Spleen (tissue), 11 donors: ENCODE results near the gene DLG3. TPM values are rescaled to one million over a fixed set of nuclear protein-coding genes. Genes with fewer than 3 reads are reported as not detected.
A peak's percentile ranks its signal among the peaks of the same experiment; 100 is the strongest.

Experiments
- DNase-seq: peaks from one replicate; pipeline ENCODE4 v3.0.0-alpha.2; 2020
- H3K27ac ChIP-seq, 8 donors: fragments of 200-600 bp; sonication (generic) in 7 of 8; 1 replicate in 4 of 8; 2 replicates in 4 of 8; pipeline versions ENCODE4 v1.5.0 to v1.8.0; 2016 to 2021; ENCODE audit warnings: inconsistent platforms in 4 of 8, mild to moderate bottlenecking in 4 of 8, moderate library complexity in 1 of 8
- H3K27me3 ChIP-seq, 7 donors: fragments of 200-600 bp; sonication (generic) in 6 of 7; replicated peaks in 1 of 7; 1 replicate in 4 of 7; 2 replicates in 3 of 7; pipeline versions ENCODE4 v1.5.0 to v1.8.0; 2016 to 2021; ENCODE audit warnings: inconsistent platforms in 3 of 7, mild to moderate bottlenecking in 1 of 7
- H3K36me3 ChIP-seq, 6 donors: fragments of 200-600 bp; sonication (generic) in 5 of 6; 1 replicate in 4 of 6; 2 replicates in 2 of 6; pipeline versions ENCODE4 v1.5.0 to v1.8.0; 2016 to 2021; ENCODE audit warnings: inconsistent platforms in 2 of 6
- H3K4me1 ChIP-seq, 6 donors: fragments of 200-600 bp; sonication (generic) in 5 of 6; 1 replicate in 3 of 6; 2 replicates in 3 of 6; pipeline versions ENCODE4 v1.5.0 to v1.8.0; 2016 to 2021; ENCODE audit warnings: inconsistent platforms in 3 of 6
- H3K4me3 ChIP-seq, 8 donors: fragments of 200-600 bp; sonication (generic) in 7 of 8; 1 replicate in 4 of 8; 2 replicates in 4 of 8; pipeline versions ENCODE4 v1.5.0 to v1.8.0; 2016 to 2021; ENCODE audit warnings: inconsistent platforms in 4 of 8, mild to moderate bottlenecking in 4 of 8, moderate library complexity in 2 of 8
- H3K9me3 ChIP-seq, 8 donors: fragments of 200-600 bp; sonication (generic) in 7 of 8; 1 replicate in 4 of 8; 2 replicates in 4 of 8; pipeline versions ENCODE4 v1.5.0 to v1.8.0; 2016 to 2021; ENCODE audit warnings: inconsistent platforms in 4 of 8
- POLR2A ChIP-seq, 3 donors: fragments of 450-650 bp; IDR thresholded peaks; one replicate each; pipeline ENCODE4 v1.5.1; 2017; ENCODE audit warnings: antibody characterized with exemption in 3 of 3, mild to moderate bottlenecking in 1 of 3
- POLR2AphosphoS5 ChIP-seq, 3 donors: sonication (generic); formaldehyde crosslinking; IDR thresholded peaks; one replicate each; pipeline ENCODE4 v1.5.1; 2017; ENCODE audit warnings: antibody characterized with exemption in 3 of 3
- WGBS, 5 donors: extraction: QIAGEN DNeasy Blood & Tissue Kit in 3 of 5; methylation state at CpG; one replicate each; pipeline versions ENCODE4 v1.1.5 to v1.1.7; 2013 to 2018; 5-methylcytosine and 5-hydroxymethylcytosine counted together
- intact Hi-C: fragments of 100-400 bp; cut with DNase I; formaldehyde crosslinking; loops from one replicate; pipeline ENCODE4 v1.15.0; 2023; ENCODE audit warnings: low total_unique reads
- polyA plus RNA-seq, 3 donors: library from polyadenylated mRNA; stranded (reverse); fragments of 200-250 nt; gene quantifications; one replicate each; pipeline ENCODE4 v1.2.1, GENCODE V29; 2013
- total RNA-seq, 7 donors: library from RNA; depleted of rRNA in 3 of 7; stranded (reverse); fragments of >200 nt in 3 of 7; fragmentation: NEBNext Ultra II Directional in 4 of 7; extraction: Animal tissue kit (Norgen Biotek cat#: 25700) in 4 of 7; gene quantifications; one replicate each; pipeline versions ENCODE4 v1.1.0 to v1.2.1, GENCODE V29; 2016 to 2021
- TF ChIP-seq, protein P1 (sequence below), 11 experiments: fragments of 200-600 bp in 7 of 11; fragments of 450-650 bp in 4 of 11; sonication (generic) in 4 of 11; IDR thresholded peaks in 8 of 11; conservative IDR thresholded peaks in 3 of 11; 1 replicate in 7 of 11; 2 replicates in 4 of 11; pipeline versions ENCODE4 v1.4.0 to v1.8.0; 2016 to 2021; ENCODE audit warnings: antibody characterized with exemption in 11 of 11, inconsistent platforms in 4 of 11, mild to moderate bottlenecking in 1 of 11
- donor health status: healthy with polysubstance abuse.
- donor health status: DM: no; HTN: no; CAD: no; lungs with moderate emphysema.
- donor health status: DM: no; HTN: no; CAD: no.
- donor health status: Bipolar disorder and iron deficiency.
- donor health status: healthy.
- donor health status: DM: no; HTN: no; CAD: no.
- donor health status: DM: yes; HTN: yes; CAD: no.

DLG3 gene
- total and polyA plus RNA-seq, 10 donors = 2.7 to 46.3 (median 35.5) TPM

DNA sequence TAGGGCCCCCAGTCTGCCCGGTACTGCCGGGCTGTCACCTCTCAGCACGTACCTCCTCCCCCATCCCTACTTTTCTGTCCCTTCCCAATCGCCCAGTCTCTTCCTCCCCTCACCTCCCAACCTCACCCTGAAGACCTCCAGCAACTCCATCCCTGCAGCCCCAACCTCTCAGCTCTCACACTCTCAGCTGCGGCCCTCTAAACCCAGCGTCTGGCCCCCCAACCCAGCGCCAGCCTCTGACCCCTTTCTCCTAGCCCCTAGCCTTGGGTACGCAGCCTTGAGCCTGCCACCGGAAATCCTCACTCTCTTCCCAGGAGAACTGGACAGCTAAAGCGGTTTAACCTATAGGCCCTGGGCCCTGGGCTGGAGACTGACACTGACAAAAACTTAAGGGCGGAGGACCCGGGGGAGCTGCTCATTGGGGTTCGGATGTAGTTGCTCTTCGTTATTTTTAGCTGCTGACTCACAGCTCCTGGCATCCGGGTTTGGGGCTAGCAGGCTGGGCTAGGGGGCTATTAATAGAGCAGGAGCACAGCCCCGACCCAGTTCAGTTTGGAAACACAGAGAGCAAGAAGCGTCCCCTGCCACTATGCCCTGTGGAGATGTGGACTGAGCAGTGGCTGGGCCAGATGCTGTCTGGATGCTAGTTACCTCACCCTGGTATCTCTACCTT lies 9.6 kb upstream of the DLG3 start:
- Histone ChIP-seq H3K4me1 (peaks cover 0 to 20% (median 9%) of the 10 kb centered on the region in 6 donors), H3K4me3 (peak overlapping the region in 7 of 8 donors; percentile 48 to 80 (median 53)), H3K27ac (peak overlapping the region in 6 of 8 donors; percentile 29 to 87 (median 78)), H3K36me3 (no peaks in the 10 kb centered on the region), H3K9me3 (no peaks in the 10 kb centered on the region), H3K27me3 (peaks cover 0 to 24% (median 0%) of the 10 kb centered on the region in 7 donors)
- DNase-seq = no peak
- TF ChIP-seq, protein P1, sequence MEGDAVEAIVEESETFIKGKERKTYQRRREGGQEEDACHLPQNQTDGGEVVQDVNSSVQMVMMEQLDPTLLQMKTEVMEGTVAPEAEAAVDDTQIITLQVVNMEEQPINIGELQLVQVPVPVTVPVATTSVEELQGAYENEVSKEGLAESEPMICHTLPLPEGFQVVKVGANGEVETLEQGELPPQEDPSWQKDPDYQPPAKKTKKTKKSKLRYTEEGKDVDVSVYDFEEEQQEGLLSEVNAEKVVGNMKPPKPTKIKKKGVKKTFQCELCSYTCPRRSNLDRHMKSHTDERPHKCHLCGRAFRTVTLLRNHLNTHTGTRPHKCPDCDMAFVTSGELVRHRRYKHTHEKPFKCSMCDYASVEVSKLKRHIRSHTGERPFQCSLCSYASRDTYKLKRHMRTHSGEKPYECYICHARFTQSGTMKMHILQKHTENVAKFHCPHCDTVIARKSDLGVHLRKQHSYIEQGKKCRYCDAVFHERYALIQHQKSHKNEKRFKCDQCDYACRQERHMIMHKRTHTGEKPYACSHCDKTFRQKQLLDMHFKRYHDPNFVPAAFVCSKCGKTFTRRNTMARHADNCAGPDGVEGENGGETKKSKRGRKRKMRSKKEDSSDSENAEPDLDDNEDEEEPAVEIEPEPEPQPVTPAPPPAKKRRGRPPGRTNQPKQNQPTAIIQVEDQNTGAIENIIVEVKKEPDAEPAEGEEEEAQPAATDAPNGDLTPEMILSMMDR (IDR thresholded peaks at IDR 0.05 in 8 of 11, conservative IDR thresholded peaks at IDR 0.05 in 3 of 11) = no peak
- WGBS, 5 donors = 10 to 41% (median 17%) methylated on average over 13 to 17 of the region's 17 CpGs
- intact Hi-C loops = loop anchor here (5.0 kb wide), 1 partner anchor 238 kb away; no protein-coding TSS in a partner anchor

DNA sequence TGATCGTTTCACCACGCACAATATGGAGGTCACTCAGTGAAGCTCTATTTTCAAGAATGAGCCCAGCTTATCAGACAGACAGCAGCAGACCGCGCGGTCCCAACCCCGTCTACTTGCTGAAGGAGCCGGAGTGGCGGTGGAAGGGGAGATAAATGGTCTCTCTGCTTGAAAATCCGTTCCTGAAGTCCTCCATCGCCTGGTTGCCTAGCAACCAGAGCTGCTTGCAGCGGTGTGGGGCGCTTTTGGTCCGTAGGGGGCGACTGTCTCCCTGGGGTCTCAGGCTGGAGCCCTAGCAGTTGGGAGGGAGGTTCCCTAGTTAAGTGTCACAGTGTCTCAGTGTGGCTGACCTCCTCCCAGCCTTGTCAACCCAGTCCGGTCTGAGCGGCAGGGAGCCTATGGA lies 8.3 kb upstream of the DLG3 start:
- Histone ChIP-seq H3K27ac (peak overlapping the region in 1 of 8 donors; percentile 26), H3K4me3 (no peak overlapping the region), H3K4me1 (peaks cover 0 to 20% (median 9%) of the 10 kb centered on the region in 6 donors), H3K27me3 (peaks cover 0 to 24% (median 0%) of the 10 kb centered on the region in 7 donors), H3K36me3 (no peaks in the 10 kb centered on the region), H3K9me3 (no peaks in the 10 kb centered on the region)
- WGBS, 5 donors = 37 to 67% (median 48%) methylated on average over 7 to 16 of the region's 16 CpGs
- no peak for DNase-seq
- intact Hi-C loops = no loop called here
- no peak for TF ChIP-seq POLR2A (IDR thresholded peaks at IDR 0.05)
- TF ChIP-seq, protein P1 (IDR thresholded peaks at IDR 0.05 in 8 of 11, conservative IDR thresholded peaks at IDR 0.05 in 3 of 11) = no peak

DNA sequence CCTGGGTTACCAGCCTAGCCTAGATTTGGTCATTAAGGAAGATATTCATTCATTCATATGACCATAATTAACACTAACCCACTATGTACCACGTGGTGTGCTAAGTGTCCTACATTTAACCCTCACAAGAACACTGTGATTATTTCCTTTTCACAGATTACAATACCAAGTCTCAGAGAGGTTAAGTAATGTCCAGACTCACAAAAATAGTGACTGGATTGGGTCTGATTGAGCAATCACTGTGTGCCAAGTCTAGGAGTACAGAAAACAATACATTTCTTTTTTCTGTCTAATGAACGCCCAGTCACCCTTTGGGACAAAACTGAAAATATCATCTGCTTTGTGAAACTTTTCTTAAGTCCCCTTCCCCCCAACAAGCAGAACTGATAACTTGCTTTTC lies 7.6 kb upstream of the DLG3 start:
- no peaks in the 10 kb centered on the region for H3K36me3 ChIP-seq
- 41 to 57% (median 42%) methylated on average over 2 of the region's 2 CpGs for WGBS, 5 donors
- TF ChIP-seq POLR2AphosphoS5 (IDR thresholded peaks at IDR 0.05) (no peak), POLR2A (IDR thresholded peaks at IDR 0.05) (no peak)
- TF ChIP-seq, protein P1 (IDR thresholded peaks at IDR 0.05 in 8 of 11, conservative IDR thresholded peaks at IDR 0.05 in 3 of 11) = no peak
- DNase-seq = no peak
- H3K9me3 ChIP-seq = no peaks in the 10 kb centered on the region
- H3K4me3 ChIP-seq = no peak overlapping the region
- peaks cover 0 to 20% (median 9%) of the 10 kb centered on the region in 6 donors for H3K4me1 ChIP-seq
- peak overlapping the region in 1 of 8 donors; percentile 26 for H3K27ac ChIP-seq
- peaks cover 0 to 24% (median 0%) of the 10 kb centered on the region in 7 donors for H3K27me3 ChIP-seq
- intact Hi-C loops = no loop called here

DNA sequence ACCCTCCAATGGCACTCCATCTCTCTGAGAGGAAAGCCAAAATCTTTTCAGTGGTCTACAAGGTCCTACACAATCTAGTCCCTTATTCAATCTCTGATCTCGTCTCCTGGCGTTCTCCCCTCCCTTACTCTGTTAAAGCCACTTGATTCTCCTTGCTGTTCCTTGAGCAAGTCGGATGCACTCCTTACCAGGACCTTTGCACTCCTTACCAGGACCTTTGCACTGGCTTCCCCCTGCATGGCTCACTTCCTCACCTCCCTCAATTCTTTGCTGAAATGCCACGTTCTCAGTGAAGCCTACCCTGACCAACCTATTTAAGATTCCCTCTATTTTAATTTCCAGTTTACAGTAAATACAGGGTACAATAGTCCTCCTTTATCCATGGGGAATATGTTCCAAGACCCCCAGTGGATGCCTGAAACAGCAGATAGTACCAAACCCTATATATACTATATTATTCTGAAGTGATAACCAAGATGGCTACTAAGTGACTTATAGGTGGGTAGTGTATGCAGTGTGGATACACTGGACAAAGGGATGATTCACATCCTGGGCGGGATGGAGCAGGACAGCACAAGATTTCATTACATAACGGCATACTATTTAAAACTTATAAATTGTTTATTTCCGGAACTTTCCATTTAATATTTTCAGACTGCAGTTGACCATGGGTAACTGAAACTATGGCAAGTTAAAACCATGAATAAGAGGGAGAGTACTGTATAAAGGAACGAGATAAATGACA lies 6.5 kb upstream of the DLG3 start:
- Histone ChIP-seq H3K9me3 (no peaks in the 10 kb centered on the region), H3K27me3 (peaks cover 0 to 34% (median 1%) of the 10 kb centered on the region in 7 donors), H3K27ac (no peak overlapping the region), H3K4me3 (no peak overlapping the region), H3K36me3 (no peaks in the 10 kb centered on the region), H3K4me1 (peaks cover 0 to 18% (median 9%) of the 10 kb centered on the region in 6 donors)
- DNase-seq = no peak
- 64 to 83% (median 81%) methylated on average over 8 of the region's 8 CpGs for WGBS, 5 donors
- intact Hi-C loops = no loop called here
- TF ChIP-seq, protein P1 (IDR thresholded peaks at IDR 0.05 in 8 of 11, conservative IDR thresholded peaks at IDR 0.05 in 3 of 11) = no peak
- no peak for TF ChIP-seq POLR2A (IDR thresholded peaks at IDR 0.05)
- no peak for TF ChIP-seq POLR2AphosphoS5 (IDR thresholded peaks at IDR 0.05)
